A549 (cell line): ENCODE results near the gene TEKTIP1. TPM values are rescaled to one million over a fixed set of nuclear protein-coding genes. Genes with fewer than 3 reads are reported as not detected.

Source experiments
- ATAC-seq, 2 experiments: fragments of 200-7000 bp in 1 of 2; fragments of >200 bp in 1 of 2; cut with Nextera tagmentation in 1 of 2; cut with Tn5 transposase in 1 of 2; 3 replicates each; pipeline versions ENCODE4 v1.8.0 to v1.9.1; 2018 to 2020; ENCODE audit warnings: mild to moderate bottlenecking in 1 of 2, moderate library complexity in 1 of 2
- CTCF ChIA-PET: fragments of 300-600 bp; sonication (Branson Sonifier 250); formaldehyde crosslinking; extraction: SDS; loops from one replicate; lab custom pipeline; 2021; ENCODE audit warnings: antibody characterized with exemption, inconsistent platforms; lab: Yijun Ruan, JAX
- POLR2A ChIA-PET: fragments of 350-600 bp; formaldehyde crosslinking; extraction: SDS; loops from one replicate; lab custom pipeline; 2021; ENCODE audit warnings: antibody characterized with exemption, inconsistent platforms; lab: Yijun Ruan, JAX
- DNase-seq, 2 experiments: peaks; one replicate each; pipeline versions ENCODE4 v3.0.0 to v3.0.0-alpha.2; 2011 to 2016; ENCODE audit warnings: low read depth in 1 of 2, low spot score in 1 of 2
- FAIRE-seq: peaks from 2 replicates; lab custom pipeline; 2011; peaks lifted over from hg19 to GRCh38; lab: Jason Lieb, UNC
- H3K27ac ChIP-seq, 2 experiments: fragments of >200 bp; sonication (Bioruptor Twin); formaldehyde crosslinking; 3 replicates each; pipeline ENCODE4 v1.5.1; 2016 to 2017
- H3K4me1 ChIP-seq: fragments of >200 bp; sonication (Bioruptor Twin); formaldehyde crosslinking; 3 replicates; pipeline ENCODE4 v1.6.1; 2016
- H3K4me2 ChIP-seq: fragments of >200 bp; sonication (Bioruptor Twin); formaldehyde crosslinking; 3 replicates; pipeline ENCODE4 v1.6.1; 2016
- H3K4me3 ChIP-seq: fragments of >200 bp; sonication (Bioruptor Twin); formaldehyde crosslinking; 3 replicates; pipeline ENCODE4 v1.5.1; 2016
- H3K9me3 ChIP-seq: fragments of >200 bp; sonication (Bioruptor Twin); formaldehyde crosslinking; 3 replicates; pipeline ENCODE4 v1.6.1; 2016
- BHLHE40 ChIP-seq: IDR thresholded peaks from 2 replicates; pipeline ENCODE4 v1.6.1; 2012; ENCODE audit warnings: low read depth, low read length, inconsistent platforms
- CEBPB ChIP-seq, 2 experiments: fragments of >200 bp in 1 of 2; sonication (Bioruptor Twin) in 1 of 2; formaldehyde crosslinking in 1 of 2; IDR thresholded peaks; 2 replicates each; pipeline ENCODE4 v1.6.1; 2012 to 2016
- CHD2 ChIP-seq: fragments of 150-350 bp; IDR thresholded peaks from 2 replicates; pipeline ENCODE4 v1.6.1; 2014; ENCODE audit warnings: low read length; ENCODE audit not compliant: partially characterized antibody
- CHD4 ChIP-seq: fragments of 200-600 bp; sonication (generic); IDR thresholded peaks from 2 replicates; pipeline ENCODE4 v1.6.1; 2016; ENCODE audit warnings: antibody characterized with exemption, mild to moderate bottlenecking, borderline replicate concordance
- EHF ChIP-seq: fragments of 250-450 bp; sonication (Bioruptor Pico); IDR thresholded peaks from 2 replicates; pipeline ENCODE4 v1.5.0; 2020; ENCODE audit warnings: mild to moderate bottlenecking
- ELK1 ChIP-seq: fragments of 150-350 bp; IDR thresholded peaks from 2 replicates; pipeline ENCODE4 v1.6.1; 2014; ENCODE audit warnings: low read depth, mild to moderate bottlenecking, low read length
- EP300 ChIP-seq, 2 experiments: fragments of >200 bp; sonication (Bioruptor Twin); formaldehyde crosslinking; IDR thresholded peaks; 2 replicates in 1 of 2; 3 replicates in 1 of 2; pipeline ENCODE4 v1.6.1; 2016 to 2017
- HES2 ChIP-seq: fragments of >200 bp; sonication (Bioruptor Twin); formaldehyde crosslinking; IDR thresholded peaks from 2 replicates; pipeline ENCODE4 v1.6.1; 2016
- HMGXB4 ChIP-seq: fragments of 250-450 bp; sonication (Bioruptor Pico); IDR thresholded peaks from 2 replicates; pipeline ENCODE4 v1.5.0; 2021; ENCODE audit warnings: mild to moderate bottlenecking, moderate library complexity, borderline replicate concordance
- JUN ChIP-seq, 2 experiments: fragments of >200 bp; sonication (Bioruptor Twin); formaldehyde crosslinking; IDR thresholded peaks; 2 replicates in 1 of 2; 3 replicates in 1 of 2; pipeline ENCODE4 v1.6.1; 2016 to 2017
- JUNB ChIP-seq: fragments of >200 bp; sonication (Bioruptor Twin); formaldehyde crosslinking; IDR thresholded peaks from 2 replicates; pipeline ENCODE4 v1.6.1; 2016
- KDM5A ChIP-seq: fragments of 200-600 bp; sonication (generic); IDR thresholded peaks from 2 replicates; pipeline ENCODE4 v1.6.1; 2016; ENCODE audit warnings: antibody characterized with exemption, mild to moderate bottlenecking
- MAFK ChIP-seq: fragments of 450-650 bp; IDR thresholded peaks from 2 replicates; pipeline ENCODE4 v1.6.1; 2014; ENCODE audit not compliant: partially characterized antibody
- MYC ChIP-seq: IDR thresholded peaks from 2 replicates; pipeline ENCODE4 v1.6.1; 2012; ENCODE audit warnings: mild to moderate bottlenecking, inconsistent platforms, low read length, improper control_type of control experiment, borderline replicate concordance
- NPAS2 ChIP-seq: fragments of 250-450 bp; sonication (Bioruptor Pico); IDR thresholded peaks from 2 replicates; pipeline ENCODE4 v1.8.0; 2022; ENCODE audit warnings: mild to moderate bottlenecking, moderate library complexity, borderline replicate concordance
- PHF8 ChIP-seq: fragments of 200-600 bp; sonication (generic); IDR thresholded peaks from 2 replicates; pipeline ENCODE4 v1.6.1; 2016; ENCODE audit warnings: low read depth, mild to moderate bottlenecking, antibody characterized with exemption, moderate library complexity, borderline replicate concordance
- POLR2A ChIP-seq: IDR thresholded peaks from 2 replicates; pipeline ENCODE4 v1.6.1; 2012; ENCODE audit warnings: mild to moderate bottlenecking, low read length
- POLR2AphosphoS2 ChIP-seq: conservative IDR thresholded peaks from 2 replicates; pipeline ENCODE4 v1.6.1; 2012; ENCODE audit warnings: low read length, improper control_type of control experiment, inconsistent platforms
- RARB ChIP-seq: fragments of 250-450 bp; sonication (Bioruptor Pico); IDR thresholded peaks from 2 replicates; pipeline ENCODE4 v1.8.0; 2021; ENCODE audit warnings: mild to moderate bottlenecking, moderate library complexity
- RNF2 ChIP-seq: fragments of 200-600 bp; sonication (generic); IDR thresholded peaks from 2 replicates; pipeline ENCODE4 v1.6.1; 2016; ENCODE audit warnings: low read depth, mild to moderate bottlenecking, antibody characterized with exemption, moderate library complexity, borderline replicate concordance
- SMC3 ChIP-seq: fragments of >200 bp; sonication (Bioruptor Twin); formaldehyde crosslinking; IDR thresholded peaks from 3 replicates; pipeline ENCODE4 v1.6.1; 2018; ENCODE audit warnings: inconsistent platforms
- USF2 ChIP-seq: fragments of 450-650 bp; IDR thresholded peaks from 2 replicates; pipeline ENCODE4 v1.6.1; 2014; ENCODE audit warnings: antibody characterized with exemption
- ZFP36 ChIP-seq: fragments of 450-650 bp; IDR thresholded peaks from 2 replicates; pipeline ENCODE4 v1.6.1; 2014; ENCODE audit warnings: borderline replicate concordance; ENCODE audit not compliant: partially characterized antibody
- ZSCAN20 ChIP-seq: fragments of 250-450 bp; sonication (Bioruptor Pico); IDR thresholded peaks from 2 replicates; pipeline ENCODE4 v1.8.0; 2022; ENCODE audit warnings: mild to moderate bottlenecking, moderate library complexity
- WGBS: methylation state at CpG from one replicate; pipeline ENCODE4 v1.1.6; 2017; ENCODE audit errors: missing lambda C conversion rate; 5-methylcytosine and 5-hydroxymethylcytosine counted together
- polyA plus RNA-seq, 4 experiments: library from polyadenylated mRNA; depleted of rRNA in 3 of 4; stranded (reverse); fragments of >200 nt; fragmentation: RNase III in 1 of 4; extraction: RNeasy Plus Mini Kit Qiagen cat#74134 plus additional on column Dnase treatment in 1 of 4; gene quantifications; 2 replicates in 3 of 4; 3 replicates in 1 of 4; pipeline ENCODE4 v1.2.3, GENCODE V29; 2011 to 2017

TEKTIP1 gene
- polyA plus RNA-seq, 2 of the 4 experiments (the other 2 are of a cell fraction): not detected

GRCh38 chr19:3513229-3514140 is 25.5 kb upstream of the TEKTIP1 start:
- POLR2A ChIA-PET: no interaction called here
- peak; percentile 27 to 37; a peak in 3 of 6 replicates for ATAC-seq
- Histone ChIP-seq H3K4me1 (peaks cover 26% of the 10 kb centered on the region), H3K27ac (no peak overlapping the region), H3K9me3 (no peaks in the 10 kb centered on the region), H3K4me3 (no peak overlapping the region), H3K4me2 (no peak overlapping the region)
- no peak for FAIRE-seq
- CTCF ChIA-PET: interaction anchor here (0.5 to 1.9 kb wide), 4 partner anchors 32 to 627 kb away, joined by 3 to 10 read pairs (median 3); no protein-coding TSS in a partner anchor
- no peak for TF ChIP-seq EHF
- no peak for TF ChIP-seq SMC3
- no peak for TF ChIP-seq RARB (CRISPR knock-in tag)
- TF ChIP-seq HES2: no peak
- no peak for TF ChIP-seq ZFP36
- TF ChIP-seq POLR2A: no peak
- no peak for TF ChIP-seq CEBPB (IDR thresholded peaks at IDR 0.05)
- no peak for TF ChIP-seq PHF8
- TF ChIP-seq EP300 (IDR thresholded peaks at IDR 0.05): no peak
- no peak for TF ChIP-seq MYC
- no peak for TF ChIP-seq BHLHE40
- TF ChIP-seq ELK1: no peak
- DNase-seq: no peak
- WGBS: 90% methylated on average over 12 of the region's 23 CpGs

- DNase-seq (no peak), ATAC-seq (no peak), FAIRE-seq (no peak)
- Histone ChIP-seq H3K4me1 (peaks cover 13% of the 10 kb centered on the region; the same call in 2 of the 3 replicates), H3K4me2 (no peak overlapping the region), H3K27ac (no peak overlapping the region; a peak in 1 of 6 replicates), H3K4me3 (no peak overlapping the region), H3K9me3 (no peaks in the 10 kb centered on the region)
- WGBS: 85% methylated on average over 9 of the region's 12 CpGs
- no peak for TF ChIP-seq KDM5A
- TF ChIP-seq CHD2: no peak
- no peak for TF ChIP-seq EHF
- TF ChIP-seq CEBPB (IDR thresholded peaks at IDR 0.05): no peak
- no peak for TF ChIP-seq CHD4
- no peak for TF ChIP-seq NPAS2
- no peak for TF ChIP-seq HMGXB4 (CRISPR knock-in tag)
- no peak for TF ChIP-seq RNF2
- no peak for TF ChIP-seq USF2
- TF ChIP-seq ZSCAN20 (CRISPR knock-in tag): no peak
- no peak for TF ChIP-seq JUN (IDR thresholded peaks at IDR 0.05)
- no peak for TF ChIP-seq JUNB
- TF ChIP-seq MAFK: no peak
- TF ChIP-seq POLR2AphosphoS2: no peak
- POLR2A ChIA-PET: no interaction called here
- CTCF ChIA-PET: interaction anchor here (1.2 kb wide), 1 partner anchor 31 kb away, joined by 3 read pairs; no protein-coding TSS in a partner anchor
Measured at GRCh38 chr19:3514930-3515329, 24.0 kb upstream of the TEKTIP1 start.
